ENCODE measurements around the gene STK38. TPM values are rescaled to one million over a fixed set of nuclear protein-coding genes. Genes with fewer than 3 reads are reported as not detected.

STK38 gene
- total and polyA plus RNA-seq, 2 of the 13 experiments (the other 11 are each of a cell fraction or from before 2014, with no cell fraction given): 10.3 to 20.7 TPM

GRCh38 chr6:36514554-36515456 is 32.5 kb downstream of the STK38 start (continued):
- TF ChIP-seq, protein P1, sequence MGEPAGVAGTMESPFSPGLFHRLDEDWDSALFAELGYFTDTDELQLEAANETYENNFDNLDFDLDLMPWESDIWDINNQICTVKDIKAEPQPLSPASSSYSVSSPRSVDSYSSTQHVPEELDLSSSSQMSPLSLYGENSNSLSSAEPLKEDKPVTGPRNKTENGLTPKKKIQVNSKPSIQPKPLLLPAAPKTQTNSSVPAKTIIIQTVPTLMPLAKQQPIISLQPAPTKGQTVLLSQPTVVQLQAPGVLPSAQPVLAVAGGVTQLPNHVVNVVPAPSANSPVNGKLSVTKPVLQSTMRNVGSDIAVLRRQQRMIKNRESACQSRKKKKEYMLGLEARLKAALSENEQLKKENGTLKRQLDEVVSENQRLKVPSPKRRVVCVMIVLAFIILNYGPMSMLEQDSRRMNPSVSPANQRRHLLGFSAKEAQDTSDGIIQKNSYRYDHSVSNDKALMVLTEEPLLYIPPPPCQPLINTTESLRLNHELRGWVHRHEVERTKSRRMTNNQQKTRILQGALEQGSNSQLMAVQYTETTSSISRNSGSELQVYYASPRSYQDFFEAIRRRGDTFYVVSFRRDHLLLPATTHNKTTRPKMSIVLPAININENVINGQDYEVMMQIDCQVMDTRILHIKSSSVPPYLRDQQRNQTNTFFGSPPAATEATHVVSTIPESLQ (CRISPR knock-in tag; conservative IDR thresholded peaks at IDR 0.05): no peak
- no peak for TF ChIP-seq AKAP8 (CRISPR knock-in tag; IDR thresholded peaks at IDR 0.05)
- TF ChIP-seq ZNF550 (CRISPR knock-in tag; IDR thresholded peaks at IDR 0.05; ENCODE audit: borderline replicate concordance): no peak
- TF ChIP-seq ZNF121 (CRISPR knock-in tag; IDR thresholded peaks at IDR 0.05): no peak
- no peak for TF ChIP-seq HDAC2 (CRISPR knock-in tag; IDR thresholded peaks at IDR 0.05)
- TF ChIP-seq ETV5 (CRISPR knock-in tag; IDR thresholded peaks at IDR 0.05; ENCODE audit: borderline replicate concordance): peak; percentile 49; the same call in 1 of the 2 replicates
- peak; percentile 61; the same call in 1 of the 2 replicates for TF ChIP-seq ZNF460 (CRISPR knock-in tag; IDR thresholded peaks at IDR 0.05; ENCODE audit: borderline replicate concordance)
- TF ChIP-seq SMC3 (IDR thresholded peaks at IDR 0.05; ENCODE audit: low read length): no peak
- TF ChIP-seq, protein P2, sequence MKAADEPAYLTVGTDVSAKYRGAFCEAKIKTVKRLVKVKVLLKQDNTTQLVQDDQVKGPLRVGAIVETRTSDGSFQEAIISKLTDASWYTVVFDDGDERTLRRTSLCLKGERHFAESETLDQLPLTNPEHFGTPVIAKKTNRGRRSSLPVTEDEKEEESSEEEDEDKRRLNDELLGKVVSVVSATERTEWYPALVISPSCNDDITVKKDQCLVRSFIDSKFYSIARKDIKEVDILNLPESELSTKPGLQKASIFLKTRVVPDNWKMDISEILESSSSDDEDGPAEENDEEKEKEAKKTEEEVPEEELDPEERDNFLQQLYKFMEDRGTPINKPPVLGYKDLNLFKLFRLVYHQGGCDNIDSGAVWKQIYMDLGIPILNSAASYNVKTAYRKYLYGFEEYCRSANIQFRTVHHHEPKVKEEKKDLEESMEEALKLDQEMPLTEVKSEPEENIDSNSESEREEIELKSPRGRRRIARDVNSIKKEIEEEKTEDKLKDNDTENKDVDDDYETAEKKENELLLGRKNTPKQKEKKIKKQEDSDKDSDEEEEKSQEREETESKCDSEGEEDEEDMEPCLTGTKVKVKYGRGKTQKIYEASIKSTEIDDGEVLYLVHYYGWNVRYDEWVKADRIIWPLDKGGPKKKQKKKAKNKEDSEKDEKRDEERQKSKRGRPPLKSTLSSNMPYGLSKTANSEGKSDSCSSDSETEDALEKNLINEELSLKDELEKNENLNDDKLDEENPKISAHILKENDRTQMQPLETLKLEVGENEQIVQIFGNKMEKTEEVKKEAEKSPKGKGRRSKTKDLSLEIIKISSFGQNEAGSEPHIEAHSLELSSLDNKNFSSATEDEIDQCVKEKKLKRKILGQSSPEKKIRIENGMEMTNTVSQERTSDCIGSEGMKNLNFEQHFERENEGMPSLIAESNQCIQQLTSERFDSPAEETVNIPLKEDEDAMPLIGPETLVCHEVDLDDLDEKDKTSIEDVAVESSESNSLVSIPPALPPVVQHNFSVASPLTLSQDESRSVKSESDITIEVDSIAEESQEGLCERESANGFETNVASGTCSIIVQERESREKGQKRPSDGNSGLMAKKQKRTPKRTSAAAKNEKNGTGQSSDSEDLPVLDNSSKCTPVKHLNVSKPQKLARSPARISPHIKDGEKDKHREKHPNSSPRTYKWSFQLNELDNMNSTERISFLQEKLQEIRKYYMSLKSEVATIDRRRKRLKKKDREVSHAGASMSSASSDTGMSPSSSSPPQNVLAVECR (CRISPR knock-in tag; IDR thresholded peaks at IDR 0.05; ENCODE audit: borderline replicate concordance): no peak
- no peak for TF ChIP-seq ZBTB20 (CRISPR knock-in tag; IDR thresholded peaks at IDR 0.05; ENCODE audit: borderline replicate concordance, low read depth)
- TF ChIP-seq ZFYVE20 (CRISPR knock-in tag; IDR thresholded peaks at IDR 0.05; ENCODE audit: borderline replicate concordance, low read depth): no peak
- TF ChIP-seq GZF1 (CRISPR knock-in tag; IDR thresholded peaks at IDR 0.05): no peak
- no peak for TF ChIP-seq MXD1 (CRISPR knock-in tag; IDR thresholded peaks at IDR 0.05)
- TF ChIP-seq ZBTB34 (CRISPR knock-in tag; IDR thresholded peaks at IDR 0.05): no peak
- TF ChIP-seq ZBTB42 (CRISPR knock-in tag; IDR thresholded peaks at IDR 0.05): no peak
- TF ChIP-seq EHMT2 (IDR thresholded peaks at IDR 0.05; ENCODE audit: borderline replicate concordance, low read depth, low read length): no peak
- no peak for TF ChIP-seq ZNF160 (CRISPR knock-in tag; IDR thresholded peaks at IDR 0.05)
